Naive thymus-derived CD4-positive, alpha-beta T cell (primary cell): ENCODE data around the gene ADAMTS17. TPM values are rescaled to one million over a fixed set of nuclear protein-coding genes. Genes with fewer than 3 reads are reported as not detected.

ENCODE experiments used
- ATAC-seq: fragments of 150-1000 bp; cut with Tn5 transposase; 2 replicates; pipeline ENCODE4 v1.10.0; 2021; ENCODE audit warnings: mild to moderate bottlenecking, moderate library complexity
- CTCF ChIA-PET: fragments of 350-600 bp; sonication (Branson Sonifier 250); formaldehyde crosslinking; loops from one replicate; lab custom pipeline; 2021; ENCODE audit warnings: antibody characterized with exemption; lab: Charles Lee
- POLR2A ChIA-PET: fragments of 350-600 bp; sonication (Branson Sonifier 250); formaldehyde crosslinking; loops from one replicate; lab custom pipeline; 2021; ENCODE audit warnings: antibody characterized with exemption, inconsistent platforms; lab: Charles Lee
- DNase-seq, 9 donors: peaks; one replicate each; pipeline versions ENCODE4 v3.0.0 to v3.0.0-alpha.2; 2020 to 2022; ENCODE audit warnings: mixed read lengths in 1 of 9
- H3K27ac ChIP-seq: one replicate; pipeline ENCODE4 v1.7.0; 2013; ENCODE audit warnings: mild to moderate bottlenecking, low read depth, low read length, moderate library complexity
- H3K27me3 ChIP-seq, 2 donors: one replicate each; pipeline ENCODE4 v1.7.0; 2013; ENCODE audit warnings: low read length in 2 of 2, mild to moderate bottlenecking in 2 of 2, moderate library complexity in 2 of 2; ENCODE audit not compliant: control insufficient read depth in 2 of 2, insufficient read depth in 2 of 2
- H3K36me3 ChIP-seq, 3 experiments: 1 replicate in 2 of 3; 2 replicates in 1 of 3; pipeline ENCODE4 v1.7.0; 2013; ENCODE audit warnings: low read length in 3 of 3, mild to moderate bottlenecking in 3 of 3, moderate library complexity in 1 of 3; ENCODE audit not compliant: insufficient read depth in 3 of 3, control insufficient read depth in 2 of 3
- H3K4me1 ChIP-seq, 2 donors: one replicate each; pipeline ENCODE4 v1.7.0; 2013; ENCODE audit warnings: low read length in 2 of 2, mild to moderate bottlenecking in 2 of 2, moderate library complexity in 1 of 2; ENCODE audit not compliant: control insufficient read depth in 2 of 2, insufficient read depth in 2 of 2
- H3K4me3 ChIP-seq: 2 replicates; pipeline ENCODE4 v1.7.0; 2013; ENCODE audit warnings: mild to moderate bottlenecking, low read length
- H3K9me3 ChIP-seq, 3 experiments: 1 replicate in 2 of 3; 2 replicates in 1 of 3; pipeline ENCODE4 v1.7.0; 2013; ENCODE audit warnings: low read length in 3 of 3; ENCODE audit not compliant: control insufficient read depth in 2 of 3
- H3K27ac Mint-ChIP-seq, 9 donors: one replicate each; pipeline ENCODE4 v1.8.0; 2020 to 2022; ENCODE audit warnings: mixed read lengths in 9 of 9, mild to moderate bottlenecking in 8 of 9, moderate library complexity in 5 of 9, inconsistent platforms in 2 of 9
- H3K27me3 Mint-ChIP-seq, 5 donors: one replicate each; pipeline ENCODE4 v1.8.0; 2021 to 2022; ENCODE audit warnings: mixed read lengths in 5 of 5, mild to moderate bottlenecking in 1 of 5
- H3K36me3 Mint-ChIP-seq, 5 donors: one replicate each; pipeline ENCODE4 v1.8.0; 2020 to 2022; ENCODE audit warnings: mixed read lengths in 5 of 5, mild to moderate bottlenecking in 3 of 5, inconsistent platforms in 1 of 5
- H3K4me1 Mint-ChIP-seq, 7 donors: one replicate each; pipeline ENCODE4 v1.8.0; 2020 to 2022; ENCODE audit warnings: mixed read lengths in 7 of 7, mild to moderate bottlenecking in 3 of 7, inconsistent platforms in 1 of 7
- H3K4me3 Mint-ChIP-seq, 10 donors: one replicate each; pipeline ENCODE4 v1.8.0; 2020 to 2022; ENCODE audit warnings: mild to moderate bottlenecking in 10 of 10, mixed read lengths in 10 of 10, moderate library complexity in 6 of 10, inconsistent platforms in 2 of 10
- H3K9me3 Mint-ChIP-seq, 11 donors: one replicate each; pipeline ENCODE4 v1.8.0; 2020 to 2022; ENCODE audit warnings: mixed read lengths in 11 of 11, mild to moderate bottlenecking in 4 of 11, inconsistent platforms in 1 of 11, moderate library complexity in 1 of 11
- intact Hi-C, 2 donors: fragments of 100-400 bp; cut with micrococcal nuclease; formaldehyde crosslinking; loops; one replicate each; pipeline ENCODE4 v1.15.1; 2023
- polyA plus RNA-seq, 2 donors: library from polyadenylated mRNA; unstranded; fragments of 300-500 nt; fragmentation: Illumina TruSeq; gene quantifications; one replicate each; pipeline ENCODE4 v1.2.3, GENCODE V29; 2021
- total RNA-seq, 6 experiments: library from RNA in 5 of 6; stranded (reverse) in 5 of 6; gene quantifications; 1 replicate in 5 of 6; 2 replicates in 1 of 6; pipeline ENCODE4 v1.2.3 and lab custom pipeline; 2021 to 2026

ADAMTS17 gene
- total and polyA plus RNA-seq, 7 experiments from 2014 or later, result 1.5 to 13.5 (median 3.2) TPM

- DNase-seq (no peak), ATAC-seq (no peak)
- POLR2A ChIA-PET, result no interaction called here
- intact Hi-C loops, result no loop called here
- Mint-ChIP-seq H3K27me3 (no peaks in the 10 kb centered on the region), H3K36me3 (peaks cover 0 to 58% (median 33%) of the 10 kb centered on the region in 5 donors), H3K4me3 (no peak overlapping the region), H3K9me3 (peaks cover 0 to 15% (median 8%) of the 10 kb centered on the region in 11 donors), H3K4me1 (peaks cover 0 to 2% (median 0%) of the 10 kb centered on the region in 7 donors), H3K27ac (no peak overlapping the region)
- Histone ChIP-seq H3K27ac (no peak overlapping the region), H3K27me3 (no peaks in the 10 kb centered on the region), H3K9me3 (no peaks in the 10 kb centered on the region), H3K36me3 (peaks cover 0 to 5% (median 0%) of the 10 kb centered on the region in 3 experiments), H3K4me3 (no peak overlapping the region), H3K4me1 (no peaks in the 10 kb centered on the region)
- CTCF ChIA-PET, result no interaction called here
These were observed 291.6 kb downstream of the ADAMTS17 start for GRCh38 chr15:100049936-100050876.

GRCh38 chr15:100049483-100049882 is 292.3 kb downstream of the ADAMTS17 start:
- no peaks in the 10 kb centered on the region for H3K27me3 Mint-ChIP-seq
- H3K36me3 Mint-ChIP-seq, result peaks cover 0 to 59% (median 34%) of the 10 kb centered on the region in 5 donors
- Histone ChIP-seq H3K36me3 (peaks cover 0 to 5% (median 0%) of the 10 kb centered on the region in 3 experiments), H3K27ac (no peak overlapping the region), H3K4me3 (no peak overlapping the region), H3K4me1 (no peaks in the 10 kb centered on the region), H3K27me3 (no peaks in the 10 kb centered on the region), H3K9me3 (no peaks in the 10 kb centered on the region)
- ATAC-seq, result no peak
- peaks cover 0 to 15% (median 8%) of the 10 kb centered on the region in 11 donors for H3K9me3 Mint-ChIP-seq
- H3K4me1 Mint-ChIP-seq, result peaks cover 0 to 2% (median 0%) of the 10 kb centered on the region in 7 donors
- CTCF ChIA-PET, result no interaction called here
- POLR2A ChIA-PET, result no interaction called here
- no peak overlapping the region for H3K4me3 Mint-ChIP-seq
- DNase-seq, result no peak
- H3K27ac Mint-ChIP-seq, result no peak overlapping the region
- intact Hi-C loops, result no loop called here

GRCh38 chr15:100048736-100049135 is 293.0 kb downstream of the ADAMTS17 start:
- no peaks in the 10 kb centered on the region for H3K27me3 Mint-ChIP-seq
- Histone ChIP-seq H3K27ac (no peak overlapping the region), H3K36me3 (peaks cover 0 to 5% (median 0%) of the 10 kb centered on the region in 3 experiments), H3K27me3 (no peaks in the 10 kb centered on the region), H3K4me3 (no peak overlapping the region), H3K9me3 (no peaks in the 10 kb centered on the region), H3K4me1 (no peaks in the 10 kb centered on the region)
- POLR2A ChIA-PET, result no interaction called here
- no peak overlapping the region for H3K4me3 Mint-ChIP-seq
- H3K36me3 Mint-ChIP-seq, result peaks cover 0 to 64% (median 41%) of the 10 kb centered on the region in 5 donors
- CTCF ChIA-PET, result no interaction called here
- peaks cover 0 to 15% (median 8%) of the 10 kb centered on the region in 11 donors for H3K9me3 Mint-ChIP-seq
- ATAC-seq (no peak), DNase-seq (no peak)
- intact Hi-C loops, result no loop called here
- peaks cover 0 to 7% (median 0%) of the 10 kb centered on the region in 7 donors for H3K4me1 Mint-ChIP-seq
- no peak overlapping the region for H3K27ac Mint-ChIP-seq

DNA sequence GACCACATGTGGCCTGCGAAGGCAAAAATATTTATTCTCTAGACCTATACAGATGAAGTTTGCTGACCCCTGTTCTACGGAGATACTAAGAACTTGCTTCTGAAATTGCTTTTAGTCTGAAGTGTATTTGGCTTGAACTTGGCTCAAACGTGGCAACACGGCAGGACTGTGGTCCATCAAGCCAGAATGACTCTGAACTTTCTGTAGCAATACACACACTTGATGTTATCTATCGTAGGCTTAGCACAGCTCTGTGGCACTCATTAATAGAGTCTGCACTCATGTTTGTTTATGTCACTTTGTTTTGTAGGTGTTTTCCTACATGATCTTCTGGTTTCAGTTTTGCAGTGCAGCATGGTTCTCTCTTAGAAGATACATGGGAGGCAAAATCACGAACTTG is 298.1 kb downstream of the ADAMTS17 start:
- intact Hi-C loops, result no loop called here
- peaks cover 0 to 59% (median 53%) of the 10 kb centered on the region in 5 donors for H3K36me3 Mint-ChIP-seq
- ATAC-seq (no peak), DNase-seq (no peak)
- peaks cover 0 to 4% (median 0%) of the 10 kb centered on the region in 5 donors for H3K27me3 Mint-ChIP-seq
- peaks cover 0 to 14% (median 0%) of the 10 kb centered on the region in 7 donors for H3K4me1 Mint-ChIP-seq
- H3K4me3 Mint-ChIP-seq, result no peak overlapping the region
- Histone ChIP-seq H3K36me3 (peaks cover 0 to 5% (median 0%) of the 10 kb centered on the region in 3 experiments), H3K27ac (no peak overlapping the region), H3K4me3 (no peak overlapping the region), H3K9me3 (no peaks in the 10 kb centered on the region), H3K4me1 (no peaks in the 10 kb centered on the region), H3K27me3 (no peaks in the 10 kb centered on the region)
- peaks cover 0 to 15% (median 8%) of the 10 kb centered on the region in 11 donors for H3K9me3 Mint-ChIP-seq
- POLR2A ChIA-PET, result no interaction called here
- CTCF ChIA-PET, result no interaction called here
- no peak overlapping the region for H3K27ac Mint-ChIP-seq

DNA sequence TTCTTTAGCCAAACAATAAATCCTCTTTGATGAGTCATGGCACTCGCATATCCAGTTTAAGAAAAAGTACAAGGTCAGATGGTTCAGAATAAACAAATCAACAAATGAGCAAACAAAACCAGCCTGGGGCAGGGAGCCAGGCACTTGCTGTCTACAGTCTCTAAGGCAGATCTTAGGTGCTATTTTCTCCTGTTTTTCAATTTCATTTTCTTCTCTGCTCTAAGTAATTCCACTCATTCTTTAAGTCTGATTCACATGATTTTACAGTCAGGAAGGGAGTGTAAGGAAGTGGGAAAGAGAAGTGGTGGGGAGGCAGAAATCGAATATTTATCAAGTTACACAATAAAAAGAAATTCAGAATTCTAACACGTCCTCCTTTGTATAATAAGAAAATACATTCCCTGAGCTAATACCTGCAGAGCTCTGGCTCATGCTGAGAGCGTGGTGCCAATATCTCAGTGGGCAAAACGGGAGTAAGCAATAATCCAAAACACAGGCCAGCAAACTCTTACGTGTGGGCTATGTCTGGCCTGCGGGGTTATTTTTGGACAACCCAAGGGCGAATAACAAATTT is 298.6 kb downstream of the ADAMTS17 start:
- H3K36me3 Mint-ChIP-seq, result peaks cover 0 to 54% (median 47%) of the 10 kb centered on the region in 5 donors
- DNase-seq, result no peak
- peaks cover 0 to 14% (median 0%) of the 10 kb centered on the region in 7 donors for H3K4me1 Mint-ChIP-seq

GRCh38 chr15:100042558-100042957 is 299.2 kb downstream of the ADAMTS17 start:
- ChIA-PET POLR2A (no interaction called here), CTCF (no interaction called here)
- H3K36me3 Mint-ChIP-seq, result peaks cover 0 to 48% (median 42%) of the 10 kb centered on the region in 5 donors
- peaks cover 0 to 9% (median 4%) of the 10 kb centered on the region in 11 donors for H3K9me3 Mint-ChIP-seq
- no peak overlapping the region for H3K27ac Mint-ChIP-seq
- Histone ChIP-seq H3K36me3 (peaks cover 0 to under 1% (median 0%) of the 10 kb centered on the region in 3 experiments), H3K4me3 (no peak overlapping the region), H3K4me1 (no peaks in the 10 kb centered on the region), H3K27me3 (no peaks in the 10 kb centered on the region), H3K9me3 (no peaks in the 10 kb centered on the region), H3K27ac (no peak overlapping the region)
- ATAC-seq (no peak), DNase-seq (no peak)
- peaks cover 0 to 14% (median 0%) of the 10 kb centered on the region in 7 donors for H3K4me1 Mint-ChIP-seq
- H3K4me3 Mint-ChIP-seq, result no peak overlapping the region
- H3K27me3 Mint-ChIP-seq, result peaks cover 0 to 4% (median 0%) of the 10 kb centered on the region in 5 donors
- intact Hi-C loops, result no loop called here

More for the DNA sequence above, 298.6 kb downstream of the ADAMTS17 start:
- ChIA-PET POLR2A (no interaction called here), CTCF (no interaction called here)
- Mint-ChIP-seq H3K9me3 (peaks cover 0 to 15% (median 8%) of the 10 kb centered on the region in 11 donors), H3K27me3 (peaks cover 0 to 4% (median 0%) of the 10 kb centered on the region in 5 donors), H3K27ac (no peak overlapping the region), H3K4me3 (no peak overlapping the region)
- peaks cover 0 to 5% (median 0%) of the 10 kb centered on the region in 3 experiments for H3K36me3 ChIP-seq
- ATAC-seq, result no peak
- H3K27me3 ChIP-seq, result no peaks in the 10 kb centered on the region
- intact Hi-C loops, result no loop called here
- H3K9me3 ChIP-seq, result no peaks in the 10 kb centered on the region
- H3K4me3 ChIP-seq, result no peak overlapping the region
- no peak overlapping the region for H3K27ac ChIP-seq
- H3K4me1 ChIP-seq, result no peaks in the 10 kb centered on the region
